Endothelial cell of umbilical vein (primary cell): ENCODE data around the gene PAPOLA. TPM values are rescaled to one million over a fixed set of nuclear protein-coding genes. Genes with fewer than 3 reads are reported as not detected.

Experiments used
- BruUV-seq: library from RNA; stranded (reverse); fragments of 400-500 nt; replicated peaks from 2 replicates; lab custom pipeline; 2021; lab: Mats Ljungman, UMichigan
- CTCF ChIA-PET: fragments of 300-600, 350-600 bp; sonication (Branson Sonifier 250); formaldehyde crosslinking; loops from one replicate; lab custom pipeline; 2021; ENCODE audit warnings: antibody characterized with exemption, inconsistent platforms; lab: Charles Lee
- POLR2A ChIA-PET: fragments of 300-600, 350-600 bp; sonication (Branson Sonifier 250); formaldehyde crosslinking; loops from one replicate; lab custom pipeline; 2021; ENCODE audit warnings: antibody characterized with exemption, inconsistent platforms; lab: Charles Lee
- DNase-seq: peaks from one replicate; pipeline ENCODE4 v3.0.0-alpha.2; 2011; ENCODE audit warnings: low read depth, low spot score
- FAIRE-seq: peaks from 2 replicates; lab custom pipeline; 2011; peaks lifted over from hg19 to GRCh38; lab: Jason Lieb, UNC
- H2AFZ ChIP-seq: 2 replicates; pipeline ENCODE4 v1.6.0; 2012; ENCODE audit warnings: low read depth, low read length, control low read depth, inconsistent platforms
- H3K27ac ChIP-seq: 2 replicates; pipeline ENCODE4 v1.5.1; 2011; ENCODE audit warnings: low read depth, mild to moderate bottlenecking, control low read depth, low read length, moderate library complexity; ENCODE audit not compliant: insufficient read depth
- H3K27me3 ChIP-seq, 2 experiments: 2 replicates each; pipeline versions ENCODE4 v1.6.0 to v1.6.1; 2011; ENCODE audit warnings: low read length in 2 of 2, mixed read lengths in 1 of 2; ENCODE audit not compliant: control insufficient read depth in 2 of 2, insufficient read depth in 2 of 2
- H3K36me3 ChIP-seq, 2 experiments: 2 replicates in 1 of 2; 3 replicates in 1 of 2; pipeline ENCODE4 v1.5.1; 2011; ENCODE audit warnings: low read length in 2 of 2, mild to moderate bottlenecking in 1 of 2, moderate library complexity in 1 of 2; ENCODE audit not compliant: control insufficient read depth in 2 of 2, insufficient read depth in 2 of 2; ENCODE audit errors: extremely low read depth in 1 of 2
- H3K4me1 ChIP-seq: 3 replicates; pipeline ENCODE4 v1.5.1; 2011; ENCODE audit warnings: mild to moderate bottlenecking, low read length; ENCODE audit not compliant: control insufficient read depth, insufficient read depth; ENCODE audit errors: extremely low read depth
- H3K4me2 ChIP-seq: 2 replicates; pipeline ENCODE4 v1.6.1; 2011; ENCODE audit warnings: low read length, control low read depth, mixed read lengths; ENCODE audit not compliant: insufficient read depth
- H3K4me3 ChIP-seq, 3 experiments: fragments of 200-600 bp in 1 of 3; sonication (generic), shearing (Covaris generic) in 1 of 3; replicated peaks in 1 of 3; 2 replicates each; pipeline ENCODE4 v1.5.1; 2011 to 2016; ENCODE audit warnings: control low read depth in 3 of 3, low read length in 3 of 3, mild to moderate bottlenecking in 2 of 3, inconsistent platforms in 1 of 3, low read depth in 1 of 3, moderate library complexity in 1 of 3; ENCODE audit not compliant: insufficient read depth in 1 of 3
- H3K79me2 ChIP-seq: 2 replicates; pipeline ENCODE4 v1.6.0; 2012; ENCODE audit warnings: low read length, inconsistent platforms; ENCODE audit not compliant: control insufficient read depth, insufficient read depth
- H3K9ac ChIP-seq: replicated peaks from 2 replicates; pipeline ENCODE3; 2011; ENCODE audit warnings: low read length, control low read depth; ENCODE audit not compliant: insufficient read depth; ENCODE audit errors: extremely low read depth
- H3K9me1 ChIP-seq: replicated peaks from 3 replicates; pipeline ENCODE4 v1.6.0; 2011; ENCODE audit warnings: mild to moderate bottlenecking, low read length; ENCODE audit not compliant: control insufficient read depth, insufficient read depth; ENCODE audit errors: extremely low read depth
- H3K9me3 ChIP-seq: replicated peaks from 2 replicates; pipeline ENCODE4 v1.5.1; 2012; ENCODE audit warnings: low read length, inconsistent platforms; ENCODE audit not compliant: control insufficient read depth, insufficient read depth
- H4K20me1 ChIP-seq: replicated peaks from 2 replicates; pipeline ENCODE3; 2011; ENCODE audit warnings: mild to moderate bottlenecking, low read length; ENCODE audit not compliant: control insufficient read depth, insufficient read depth; ENCODE audit errors: extremely low read depth
- CTCF ChIP-seq, 2 donors: IDR thresholded peaks; 1 replicate in 1 of 2; 2 replicates in 1 of 2; pipeline ENCODE4 v1.5.1; 2011; ENCODE audit warnings: low read length in 2 of 2, mild to moderate bottlenecking in 2 of 2, moderate library complexity in 2 of 2, control low read depth in 1 of 2, inconsistent platforms in 1 of 2, low read depth in 1 of 2; ENCODE audit not compliant: insufficient read depth in 1 of 2; ENCODE audit errors: extremely low read depth in 1 of 2
- EZH2 ChIP-seq: IDR thresholded peaks from 2 replicates; pipeline ENCODE4 v1.6.1; 2012; ENCODE audit warnings: borderline replicate concordance, low read depth, mild to moderate bottlenecking, moderate library complexity, low read length, inconsistent platforms; ENCODE audit not compliant: severe bottlenecking
- FOS ChIP-seq: IDR thresholded peaks from 2 replicates; pipeline ENCODE4 v1.6.1; 2011; ENCODE audit warnings: mild to moderate bottlenecking, low read length, moderate library complexity, borderline replicate concordance; ENCODE audit not compliant: insufficient read depth
- GATA2 ChIP-seq: IDR thresholded peaks from 2 replicates; pipeline ENCODE4 v1.7.0; 2011; ENCODE audit warnings: low read depth, mild to moderate bottlenecking, moderate library complexity, mixed read lengths, low read length; ENCODE audit not compliant: insufficient read length, insufficient read depth
- JUN ChIP-seq: IDR thresholded peaks from 2 replicates; pipeline ENCODE4 v1.6.1; 2011; ENCODE audit warnings: borderline replicate concordance, low read depth; ENCODE audit not compliant: insufficient read length, insufficient read depth
- MAX ChIP-seq: IDR thresholded peaks from 2 replicates; pipeline ENCODE4 v1.6.1; 2011; ENCODE audit not compliant: insufficient read depth, insufficient read length
- MYC ChIP-seq: IDR thresholded peaks from one replicate; pipeline ENCODE4 v1.6.1; 2011; ENCODE audit warnings: mild to moderate bottlenecking, low read depth, low read length
- POLR2A ChIP-seq: IDR thresholded peaks from 2 replicates; pipeline ENCODE4 v1.6.1; 2012; ENCODE audit warnings: low read depth, mild to moderate bottlenecking, control low read depth, low read length
- POLR2AphosphoS5 ChIP-seq: IDR thresholded peaks from 2 replicates; pipeline ENCODE4 v1.6.1; 2012; ENCODE audit warnings: low read depth, mild to moderate bottlenecking, control low read depth, low read length, moderate library complexity; ENCODE audit not compliant: insufficient read depth
- dilution Hi-C: fragments of 300-500 bp; cut with MboI; formaldehyde crosslinking; loops from one replicate; pipeline ENCODE4 v1.15.0; 2019; ENCODE audit warnings: low sequenced_read_pairs; ENCODE audit not compliant: extremely low pct_ligation_motif_present
- intact Hi-C: fragments of 100-400 bp; cut with micrococcal nuclease; formaldehyde crosslinking; loops from one replicate; pipeline ENCODE4 v1.10.0; 2022
- polyA plus RNA-seq, 4 experiments: library from polyadenylated mRNA; depleted of rRNA in 3 of 4; stranded (reverse) in 3 of 4; unstranded in 1 of 4; fragments of >200 nt; gene quantifications; 2 replicates each; pipeline versions ENCODE4 v1.2.1 to v1.2.3, GENCODE V29; 2011 to 2012; ENCODE audit warnings: missing spikeins in 1 of 4
- total RNA-seq: library from RNA; stranded (reverse); gene quantifications from 2 replicates; pipeline ENCODE4 v1.2.3, GENCODE V29; 2021

PAPOLA gene
- total and polyA plus RNA-seq, 2 donors (not counting 3 experiments of a cell fraction or from before 2014, with no cell fraction given), result 75.4 to 184 TPM

- Histone ChIP-seq H3K4me2 (no peak overlapping the region), H3K27ac (no peak overlapping the region), H3K9me1 (no peaks in the 10 kb centered on the region), H3K4me3 (no peak overlapping the region), H4K20me1 (no peaks in the 10 kb centered on the region), H2AFZ (no peak overlapping the region), H3K27me3 (no peaks in the 10 kb centered on the region), H3K36me3 (no peaks in the 10 kb centered on the region), H3K4me1 (no peaks in the 10 kb centered on the region), H3K79me2 (no peaks in the 10 kb centered on the region), H3K9ac (no peak overlapping the region), H3K9me3 (no peaks in the 10 kb centered on the region)
- DNase-seq, result no peak
- dilution Hi-C loops, result no loop called here
- BruUV-seq, result no TSS peak
- intact Hi-C loops, result no loop called here
- FAIRE-seq, result no peak
- ChIA-PET CTCF (no interaction called here), POLR2A (no interaction called here)
- TF ChIP-seq POLR2A (no peak), JUN (no peak), FOS (no peak), EZH2 (no peak), MYC (no peak), MAX (no peak), POLR2AphosphoS5 (no peak), CTCF (IDR thresholded peaks at IDR 0.05; ENCODE audit: extremely low read depth in 1 of 2, insufficient read depth in 1 of 2, low read depth in 1 of 2, low read length in 2 of 2) (no peak), GATA2 (no peak)
Measured at GRCh38 chr14:96459851-96460250, 42.3 kb upstream of the PAPOLA start.
